Body of pancreas (tissue), 4 donors: Measurements from ENCODE around the gene UBA5.

Experiments used
- CTCF ChIP-seq, 7 experiments: fragments of 450-650 bp in 4 of 7; fragments of 200-600 bp in 3 of 7; sonication (generic) in 3 of 7; IDR thresholded peaks; one replicate each; pipeline ENCODE4 v1.5.1; 2016 to 2019; ENCODE audit warnings: antibody characterized with exemption in 7 of 7
- POLR2A ChIP-seq, 3 donors: fragments of 450-650 bp; IDR thresholded peaks; one replicate each; pipeline ENCODE4 v1.6.1; 2016; ENCODE audit warnings: antibody characterized with exemption in 3 of 3, mild to moderate bottlenecking in 2 of 3

DNA sequence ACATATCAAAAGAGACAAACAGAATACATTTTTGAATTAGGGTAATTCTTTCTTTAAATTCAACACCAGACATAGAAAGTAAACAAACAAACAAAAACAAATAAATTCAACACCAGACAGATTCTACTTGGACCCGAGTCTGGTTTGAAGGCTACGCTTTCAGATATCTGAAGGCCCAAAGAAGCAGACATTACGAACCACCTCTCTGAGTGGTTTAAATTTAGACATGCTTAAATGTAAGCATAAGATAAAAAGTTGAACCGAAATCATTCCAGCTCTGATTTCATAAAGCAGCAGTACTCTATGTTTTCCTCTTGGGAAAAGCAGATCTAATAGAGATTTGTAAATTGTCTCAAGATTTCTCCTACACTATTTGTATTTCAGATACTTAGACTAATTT is 29.9 kb downstream of the UBA5 start:
- TF ChIP-seq CTCF (IDR thresholded peaks at IDR 0.05), result no peak
- TF ChIP-seq POLR2A (IDR thresholded peaks at IDR 0.05), result no peak
